Suprapubic skin (tissue), 4 donors: Measurements from ENCODE around the gene LRRC37A.
"Not testable (repeated sequence)": the region's sequence is repeated elsewhere in the genome, so short reads cannot be mapped to it uniquely, and the experiment has no call there.

Experiments used
- CTCF ChIP-seq, 2 donors: fragments of 200-600 bp in 1 of 2; fragments of 450-650 bp in 1 of 2; sonication (generic) in 1 of 2; IDR thresholded peaks; one replicate each; pipeline ENCODE4 v1.5.1; 2016 to 2019; ENCODE audit warnings: antibody characterized with exemption in 2 of 2, mild to moderate bottlenecking in 1 of 2, moderate library complexity in 1 of 2
- EP300 ChIP-seq: sonication (generic); formaldehyde crosslinking; IDR thresholded peaks from one replicate; pipeline ENCODE4 v1.6.1; 2017; ENCODE audit warnings: antibody characterized with exemption
- POLR2A ChIP-seq, 2 donors: fragments of 450-650 bp; IDR thresholded peaks; one replicate each; pipeline ENCODE4 v1.6.1; 2017; ENCODE audit warnings: antibody characterized with exemption in 2 of 2, mild to moderate bottlenecking in 2 of 2, moderate library complexity in 2 of 2
- POLR2AphosphoS5 ChIP-seq, 3 donors: sonication (generic); formaldehyde crosslinking; IDR thresholded peaks; one replicate each; pipeline ENCODE4 v1.6.1; 2017; ENCODE audit warnings: antibody characterized with exemption in 3 of 3

GRCh38 chr17:46291618-46292017, 3.3 kb upstream of the LRRC37A start:
- TF ChIP-seq CTCF (IDR thresholded peaks at IDR 0.05); POLR2A (IDR thresholded peaks at IDR 0.05); POLR2AphosphoS5 (IDR thresholded peaks at IDR 0.05); EP300: not testable (repeated sequence)
